Activated CD4-positive, alpha-beta T cell treated with anti-CD3 and anti-CD28 coated beads, Interleukin-2, amount 50 U/mL, for 48 hours (primary cell): ENCODE data around the gene PDGFA.

Experiments used
- DNase-seq, 2 experiments: peaks; one replicate each; pipeline ENCODE4 v3.0.0-alpha.2; 2020

Gene PDGFA

GRCh38 chr7:515628-516027 is 4.0 kb downstream of the PDGFA start:
- DNase-seq: no peak

GRCh38 chr7:514651-515598 is 4.7 kb downstream of the PDGFA start:
- peak; percentile 37 to 53 for DNase-seq

- DNase-seq: no peak
Observed at GRCh38 chr7:514242-514641, 5.4 kb downstream of the PDGFA start.

GRCh38 chr7:513521-514166 is 6.0 kb downstream of the PDGFA start:
- DNase-seq: peak in 1 of 2 experiments; percentile 42

- DNase-seq: no peak
Observed at GRCh38 chr7:512541-513311, 6.9 kb downstream of the PDGFA start.

- DNase-seq: no peak
Observed at GRCh38 chr7:512146-512510, 7.5 kb downstream of the PDGFA start.

GRCh38 chr7:511476-512145 is 8.0 kb downstream of the PDGFA start:
- DNase-seq: no peak

- no peak for DNase-seq
Observed at GRCh38 chr7:510782-511281, 8.8 kb downstream of the PDGFA start.

GRCh38 chr7:510131-510481 is 9.5 kb downstream of the PDGFA start:
- DNase-seq: no peak

- DNase-seq: no peak
Observed at GRCh38 chr7:509426-510130, 10.1 kb downstream of the PDGFA start.

- DNase-seq: no peak
Observed at GRCh38 chr7:508461-509170, 11.0 kb downstream of the PDGFA start.

GRCh38 chr7:507623-508300 is 11.9 kb downstream of the PDGFA start:
- no peak for DNase-seq

GRCh38 chr7:506921-507622 is 12.6 kb downstream of the PDGFA start:
- DNase-seq: no peak

GRCh38 chr7:506391-506831 is 13.2 kb downstream of the PDGFA start:
- DNase-seq: no peak

GRCh38 chr7:505171-505570 is 14.5 kb downstream of the PDGFA start:
- no peak for DNase-seq

GRCh38 chr7:504221-505111 is 15.2 kb downstream of the PDGFA start:
- no peak for DNase-seq

- DNase-seq: no peak
Observed at GRCh38 chr7:503575-504111, 16.0 kb downstream of the PDGFA start.

- no peak for DNase-seq
Observed at GRCh38 chr7:502296-502695, 17.4 kb downstream of the PDGFA start.

- no peak for DNase-seq
Observed at GRCh38 chr7:501526-501925, 18.1 kb downstream of the PDGFA start.
